MCF 10A (cell line): ENCODE results near the gene TVP23C. TPM values are rescaled to one million over a fixed set of nuclear protein-coding genes. Genes with fewer than 3 reads are reported as not detected.
"Not testable (repeated sequence)": the region's sequence is repeated elsewhere in the genome, so short reads cannot be mapped to it uniquely, and the experiment has no call there.

ENCODE experiments used
- BruUV-seq: library from RNA; stranded (reverse); fragments of 400-500 nt; replicated peaks from 2 replicates; lab custom pipeline; 2021; lab: Mats Ljungman, UMichigan
- CTCF ChIA-PET: fragments of 300-600 bp; sonication (Branson Sonifier 250); formaldehyde crosslinking; extraction: SDS; loops from one replicate; lab custom pipeline; 2021; ENCODE audit warnings: antibody characterized with exemption, inconsistent platforms; lab: Yijun Ruan, JAX
- POLR2A ChIA-PET: fragments of 300-600, 350-650 bp; sonication (Branson Sonifier 250); formaldehyde crosslinking; extraction: SDS; loops from one replicate; lab custom pipeline; 2020; ENCODE audit warnings: antibody characterized with exemption, inconsistent platforms; lab: Yijun Ruan, JAX
- DNase-seq: peaks from one replicate; pipeline ENCODE4 v3.0.0-alpha.2; 2018; ENCODE audit not compliant: unreplicated experiment
- H3K27ac Mint-ChIP-seq: one replicate; pipeline ENCODE4 v1.8.0; 2022; ENCODE audit warnings: mild to moderate bottlenecking, low read depth, mixed read lengths; ENCODE audit not compliant: unreplicated experiment
- H3K27me3 Mint-ChIP-seq: one replicate; pipeline ENCODE4 v1.8.0; 2022; ENCODE audit warnings: mixed read lengths; ENCODE audit not compliant: insufficient read depth, unreplicated experiment
- H3K36me3 Mint-ChIP-seq: one replicate; pipeline ENCODE4 v1.8.0; 2022; ENCODE audit warnings: mild to moderate bottlenecking, moderate library complexity, mixed read lengths; ENCODE audit not compliant: insufficient read depth, unreplicated experiment
- H3K4me1 Mint-ChIP-seq: one replicate; pipeline ENCODE4 v1.8.0; 2022; ENCODE audit warnings: mixed read lengths; ENCODE audit not compliant: insufficient read depth, unreplicated experiment
- H3K4me3 Mint-ChIP-seq: one replicate; pipeline ENCODE4 v1.8.0; 2022; ENCODE audit warnings: mild to moderate bottlenecking, moderate library complexity, mixed read lengths; ENCODE audit not compliant: unreplicated experiment
- H3K9me3 Mint-ChIP-seq: one replicate; pipeline ENCODE4 v1.8.0; 2022; ENCODE audit warnings: mixed read lengths; ENCODE audit not compliant: unreplicated experiment
- CTCF ChIP-seq: fragments of 200-600 bp; IDR thresholded peaks from one replicate; pipeline ENCODE4 v1.8.0; 2022; ENCODE audit warnings: antibody characterized with exemption, mild to moderate bottlenecking; ENCODE audit not compliant: unreplicated experiment
- intact Hi-C: fragments of 100-400 bp; cut with micrococcal nuclease; formaldehyde crosslinking; loops from 2 replicates; pipeline ENCODE4 v1.14.1; 2022
- total RNA-seq: library from RNA; stranded (reverse); gene quantifications from 2 replicates; pipeline ENCODE4 v1.2.3, GENCODE V29; 2022

The TVP23C gene
- total RNA-seq, 1 experiment from 2014 or later = 26.7 TPM

GRCh38 chr17:15507001-15507400 lies 56.3 kb downstream of the TVP23C start:
- CTCF ChIA-PET = interaction anchor here (1.1 kb wide), 1 partner anchor 248 kb away, joined by 3 read pairs; no protein-coding TSS in a partner anchor
- TF ChIP-seq CTCF = no peak
- no peaks in the 10 kb centered on the region for H3K9me3 Mint-ChIP-seq

GRCh38 chr17:15505708-15506107 lies 57.6 kb downstream of the TVP23C start:
- H3K27me3 Mint-ChIP-seq, H3K9me3 Mint-ChIP-seq, BruUV-seq, DNase-seq, intact Hi-C loops, H3K27ac Mint-ChIP-seq, H3K4me3 Mint-ChIP-seq, POLR2A ChIA-PET: not testable (repeated sequence)
- H3K36me3 Mint-ChIP-seq = peaks cover 26% of the 10 kb centered on the region
- CTCF ChIA-PET = interaction anchor here (0.7 kb wide), 1 partner anchor 14 kb away, joined by 3 read pairs; no protein-coding TSS in a partner anchor
- H3K4me1 Mint-ChIP-seq = peaks cover 14% of the 10 kb centered on the region

More at GRCh38 chr17:15507001-15507400, 56.3 kb downstream of the TVP23C start:
- no peak overlapping the region for H3K27ac Mint-ChIP-seq
- H3K4me1 Mint-ChIP-seq = peaks cover 14% of the 10 kb centered on the region
- POLR2A ChIA-PET = no interaction called here
- H3K27me3 Mint-ChIP-seq = no peaks in the 10 kb centered on the region
- no TSS peak for BruUV-seq
- H3K4me3 Mint-ChIP-seq = no peak overlapping the region
- DNase-seq = no peak
- intact Hi-C loops = no loop called here
- H3K36me3 Mint-ChIP-seq = peaks cover 16% of the 10 kb centered on the region

GRCh38 chr17:15503731-15504130 lies 59.6 kb downstream of the TVP23C start:
- BruUV-seq = no TSS peak
- Mint-ChIP-seq H3K4me1 (peaks cover 7% of the 10 kb centered on the region), H3K27me3 (no peaks in the 10 kb centered on the region), H3K36me3 (peaks cover 26% of the 10 kb centered on the region), H3K9me3 (no peaks in the 10 kb centered on the region), H3K27ac (no peak overlapping the region), H3K4me3 (no peak overlapping the region)
- no peak for DNase-seq
- ChIA-PET CTCF (interaction anchor here (0.8 to 7.1 kb wide), 27 partner anchors 9 to 337 kb away, joined by 3 to 148 read pairs (median 8); partner anchors contain the start of genes CDRT4 and PMP22), POLR2A (interaction anchor here (1.7 kb wide), 1 partner anchor 240 kb away, joined by 9 read pairs; no protein-coding TSS in a partner anchor)
- intact Hi-C loops = loop anchor here (1.0 kb wide), 1 partner anchor 243 kb away; no protein-coding TSS in a partner anchor
- TF ChIP-seq CTCF = no peak

GRCh38 chr17:15502369-15503112 lies 60.7 kb downstream of the TVP23C start:
- Mint-ChIP-seq H3K36me3 (peaks cover 26% of the 10 kb centered on the region), H3K9me3 (no peaks in the 10 kb centered on the region), H3K4me1 (peaks cover 7% of the 10 kb centered on the region), H3K27ac (no peak overlapping the region), H3K4me3 (no peak overlapping the region), H3K27me3 (no peaks in the 10 kb centered on the region)
- intact Hi-C loops = loop anchor here (1.0 kb wide), 1 partner anchor 242 kb away; no protein-coding TSS in a partner anchor
- ChIA-PET POLR2A (interaction anchor here (0.7 to 1.7 kb wide), 2 partner anchors 155 to 239 kb away, joined by 3 to 9 read pairs; no protein-coding TSS in a partner anchor), CTCF (interaction anchor here (0.6 to 7.1 kb wide), 45 partner anchors 8 to 1486 kb away, joined by 3 to 148 read pairs (median 4); partner anchors contain the start of genes CDRT4 and PMP22)
- TF ChIP-seq CTCF = peak; percentile 69
- BruUV-seq = no TSS peak
- DNase-seq = peak; percentile 84
